Thoracic aorta (tissue), 2 donors: ENCODE results near the gene ATG7. TPM values are rescaled to one million over a fixed set of nuclear protein-coding genes. Genes with fewer than 3 reads are reported as not detected.

Experiments
- ATAC-seq: fragments of 150-250 bp; one replicate; pipeline ENCODE4 v1.8.0; 2017; ENCODE audit warnings: low read depth; ENCODE audit not compliant: insufficient number of reproducible peaks, low FRiP score
- DNase-seq: peaks from one replicate; pipeline ENCODE4 v3.0.0-alpha.2; 2020; ENCODE audit warnings: low spot score
- H3K27ac ChIP-seq, 2 donors: fragments of 200-600 bp; sonication (generic); 1 replicate in 1 of 2; 2 replicates in 1 of 2; pipeline ENCODE4 v1.5.1; 2016; ENCODE audit warnings: mild to moderate bottlenecking in 2 of 2, moderate library complexity in 2 of 2
- H3K27me3 ChIP-seq: fragments of 200-600 bp; sonication (generic); replicated peaks from 2 replicates; pipeline ENCODE4 v1.6.0; 2016; ENCODE audit warnings: mild to moderate bottlenecking; ENCODE audit not compliant: insufficient read depth
- H3K36me3 ChIP-seq: fragments of 200-600 bp; sonication (generic); one replicate; pipeline ENCODE4 v1.5.1; 2016
- H3K4me1 ChIP-seq, 2 donors: fragments of 200-600 bp; sonication (generic); 1 replicate in 1 of 2; 2 replicates in 1 of 2; pipeline versions ENCODE4 v1.5.1 to v1.6.0; 2016; ENCODE audit warnings: low read depth in 2 of 2, mild to moderate bottlenecking in 1 of 2; ENCODE audit not compliant: control insufficient read depth in 1 of 2
- H3K4me3 ChIP-seq: fragments of 200-600 bp; sonication (generic); 2 replicates; pipeline ENCODE4 v1.5.1; 2016; ENCODE audit warnings: mild to moderate bottlenecking
- H3K9me3 ChIP-seq: fragments of 200-600 bp; sonication (generic); 2 replicates; pipeline ENCODE4 v1.5.1; 2016
- CTCF ChIP-seq: fragments of 200-600 bp; sonication (generic); IDR thresholded peaks from one replicate; pipeline ENCODE4 v1.5.1; 2019; ENCODE audit warnings: antibody characterized with exemption
- total RNA-seq, 2 donors: library from RNA; depleted of rRNA; stranded (reverse); fragments of >200 nt; gene quantifications; one replicate each; pipeline versions ENCODE4 v1.1.0 to v1.2.3, GENCODE V29; 2016

ATG7 gene
- total RNA-seq, 2 donors from 2014 or later: 56.6 to 88.3 TPM

- Histone ChIP-seq H3K27ac (no peak overlapping the region), H3K9me3 (peaks cover 7% of the 10 kb centered on the region), H3K4me3 (no peak overlapping the region), H3K36me3 (no peaks in the 10 kb centered on the region), H3K27me3 (no peaks in the 10 kb centered on the region), H3K4me1 (peaks cover 0 to 10% of the 10 kb centered on the region in 2 donors)
- no peak for DNase-seq
- TF ChIP-seq CTCF: no peak
- ATAC-seq: no peak
Observed at GRCh38 chr3:11415099-11415498, 142.9 kb downstream of the ATG7 start.

- no peaks in the 10 kb centered on the region for H3K36me3 ChIP-seq
- no peaks in the 10 kb centered on the region for H3K27me3 ChIP-seq
- no peak for TF ChIP-seq CTCF
- no peak for DNase-seq
- no peak for ATAC-seq
- no peak overlapping the region for H3K4me3 ChIP-seq
- no peak overlapping the region for H3K27ac ChIP-seq
- peaks cover 0 to 2% of the 10 kb centered on the region in 2 donors for H3K4me1 ChIP-seq
- H3K9me3 ChIP-seq: no peaks in the 10 kb centered on the region
Observed at GRCh38 chr3:11420066-11420465, 147.9 kb downstream of the ATG7 start.

GRCh38 chr3:11422291-11422690 is 150.1 kb downstream of the ATG7 start:
- H3K27ac ChIP-seq: peak overlapping the region in 1 of 2 donors; percentile 31
- ATAC-seq: no peak
- no peaks in the 10 kb centered on the region for H3K9me3 ChIP-seq

GRCh38 chr3:11423868-11424267 is 151.7 kb downstream of the ATG7 start:
- H3K27ac ChIP-seq: no peak overlapping the region
- peaks cover 6% of the 10 kb centered on the region for H3K36me3 ChIP-seq
- H3K4me1 ChIP-seq: no peaks in the 10 kb centered on the region
- no peaks in the 10 kb centered on the region for H3K27me3 ChIP-seq
- no peak overlapping the region for H3K4me3 ChIP-seq
- ATAC-seq (no peak), DNase-seq (no peak)
- TF ChIP-seq CTCF: no peak
- H3K9me3 ChIP-seq: no peaks in the 10 kb centered on the region

More at GRCh38 chr3:11422291-11422690, 150.1 kb downstream of the ATG7 start:
- Histone ChIP-seq H3K36me3 (no peaks in the 10 kb centered on the region), H3K27me3 (no peaks in the 10 kb centered on the region), H3K4me3 (no peak overlapping the region), H3K4me1 (no peaks in the 10 kb centered on the region)
- TF ChIP-seq CTCF: no peak
- no peak for DNase-seq

GRCh38 chr3:11424277-11424676 is 152.1 kb downstream of the ATG7 start:
- ATAC-seq (no peak), DNase-seq (no peak)
- Histone ChIP-seq H3K27me3 (no peaks in the 10 kb centered on the region), H3K27ac (no peak overlapping the region), H3K4me3 (no peak overlapping the region), H3K36me3 (peaks cover 6% of the 10 kb centered on the region), H3K4me1 (no peaks in the 10 kb centered on the region), H3K9me3 (no peaks in the 10 kb centered on the region)
- TF ChIP-seq CTCF: no peak
